HG02970 (cell line): Measurements from ENCODE around the gene SUPV3L1.
"Not testable (repeated sequence)": the region's sequence is repeated elsewhere in the genome, so short reads cannot be mapped to it uniquely, and the experiment has no call there.

Experiments
- ATAC-seq: cut with Tn5 transposase; IDR thresholded peaks from one replicate; pipeline ENCODE4 v1.9.1; 2021; ENCODE audit warnings: mild to moderate bottlenecking, moderate library complexity, moderate number of reproducible peaks; ENCODE audit not compliant: unreplicated experiment, low FRiP score

The SUPV3L1 gene

GRCh38 chr10:69228151-69228550 lies 48.1 kb downstream of the SUPV3L1 start:
- ATAC-seq: no peak

- ATAC-seq: no peak
These were observed 49.5 kb downstream of the SUPV3L1 start for GRCh38 chr10:69229616-69229916.

GRCh38 chr10:69230128-69230527 lies 50.1 kb downstream of the SUPV3L1 start:
- ATAC-seq: no peak

GRCh38 chr10:69232252-69232651 lies 52.2 kb downstream of the SUPV3L1 start:
- ATAC-seq: no peak

GRCh38 chr10:69232736-69233480 lies 52.9 kb downstream of the SUPV3L1 start:
- no peak for ATAC-seq

GRCh38 chr10:69234447-69234846 lies 54.4 kb downstream of the SUPV3L1 start:
- no peak for ATAC-seq

GRCh38 chr10:69237528-69238159 lies 57.6 kb downstream of the SUPV3L1 start:
- ATAC-seq: peak; percentile 55

- no peak for ATAC-seq
These were observed 59.1 kb downstream of the SUPV3L1 start for GRCh38 chr10:69239136-69239535.

- no peak for ATAC-seq
These were observed 59.9 kb downstream of the SUPV3L1 start for GRCh38 chr10:69239816-69240434.

GRCh38 chr10:69240455-69240854 lies 60.4 kb downstream of the SUPV3L1 start:
- ATAC-seq: no peak

GRCh38 chr10:69241575-69241974 lies 61.5 kb downstream of the SUPV3L1 start:
- no peak for ATAC-seq

GRCh38 chr10:69242040-69242851 lies 62.2 kb downstream of the SUPV3L1 start:
- no peak for ATAC-seq

- no peak for ATAC-seq
These were observed 62.8 kb downstream of the SUPV3L1 start for GRCh38 chr10:69242852-69243212.

- ATAC-seq: no peak
These were observed 63.8 kb downstream of the SUPV3L1 start for GRCh38 chr10:69243817-69244216.

GRCh38 chr10:69246036-69246435 lies 66.0 kb downstream of the SUPV3L1 start:
- no peak for ATAC-seq

- ATAC-seq: no peak
These were observed 66.7 kb downstream of the SUPV3L1 start for GRCh38 chr10:69246581-69247312.

GRCh38 chr10:69247313-69247710 lies 67.3 kb downstream of the SUPV3L1 start:
- no peak for ATAC-seq

- no peak for ATAC-seq
These were observed 68.2 kb downstream of the SUPV3L1 start for GRCh38 chr10:69248117-69248730.

GRCh38 chr10:69250041-69250440 lies 70.0 kb downstream of the SUPV3L1 start:
- no peak for ATAC-seq

- ATAC-seq: not testable (repeated sequence)
These were observed 71.4 kb downstream of the SUPV3L1 start for GRCh38 chr10:69251417-69251816.
